Naive thymus-derived CD4-positive, alpha-beta T cell (primary cell): ENCODE results near the gene DNM3. TPM values are rescaled to one million over a fixed set of nuclear protein-coding genes. Genes with fewer than 3 reads are reported as not detected.
"Not testable (repeated sequence)": the region's sequence is repeated elsewhere in the genome, so short reads cannot be mapped to it uniquely, and the experiment has no call there.

Source experiments
- ATAC-seq: fragments of 150-1000 bp; cut with Tn5 transposase; 2 replicates; pipeline ENCODE4 v1.10.0; 2021; ENCODE audit warnings: mild to moderate bottlenecking, moderate library complexity
- CTCF ChIA-PET: fragments of 350-600 bp; sonication (Branson Sonifier 250); formaldehyde crosslinking; loops from one replicate; lab custom pipeline; 2021; ENCODE audit warnings: antibody characterized with exemption; lab: Charles Lee
- POLR2A ChIA-PET: fragments of 350-600 bp; sonication (Branson Sonifier 250); formaldehyde crosslinking; loops from one replicate; lab custom pipeline; 2021; ENCODE audit warnings: antibody characterized with exemption, inconsistent platforms; lab: Charles Lee
- DNase-seq, 9 donors: peaks; one replicate each; pipeline versions ENCODE4 v3.0.0 to v3.0.0-alpha.2; 2020 to 2022; ENCODE audit warnings: mixed read lengths in 1 of 9
- H3K27ac ChIP-seq: one replicate; pipeline ENCODE4 v1.7.0; 2013; ENCODE audit warnings: mild to moderate bottlenecking, low read depth, low read length, moderate library complexity
- H3K27me3 ChIP-seq, 2 donors: one replicate each; pipeline ENCODE4 v1.7.0; 2013; ENCODE audit warnings: low read length in 2 of 2, mild to moderate bottlenecking in 2 of 2, moderate library complexity in 2 of 2; ENCODE audit not compliant: control insufficient read depth in 2 of 2, insufficient read depth in 2 of 2
- H3K36me3 ChIP-seq, 3 experiments: 1 replicate in 2 of 3; 2 replicates in 1 of 3; pipeline ENCODE4 v1.7.0; 2013; ENCODE audit warnings: low read length in 3 of 3, mild to moderate bottlenecking in 3 of 3, moderate library complexity in 1 of 3; ENCODE audit not compliant: insufficient read depth in 3 of 3, control insufficient read depth in 2 of 3
- H3K4me1 ChIP-seq, 2 donors: one replicate each; pipeline ENCODE4 v1.7.0; 2013; ENCODE audit warnings: low read length in 2 of 2, mild to moderate bottlenecking in 2 of 2, moderate library complexity in 1 of 2; ENCODE audit not compliant: control insufficient read depth in 2 of 2, insufficient read depth in 2 of 2
- H3K4me3 ChIP-seq: 2 replicates; pipeline ENCODE4 v1.7.0; 2013; ENCODE audit warnings: mild to moderate bottlenecking, low read length
- H3K9me3 ChIP-seq, 3 experiments: 1 replicate in 2 of 3; 2 replicates in 1 of 3; pipeline ENCODE4 v1.7.0; 2013; ENCODE audit warnings: low read length in 3 of 3; ENCODE audit not compliant: control insufficient read depth in 2 of 3
- H3K27ac Mint-ChIP-seq, 9 donors: one replicate each; pipeline ENCODE4 v1.8.0; 2020 to 2022; ENCODE audit warnings: mixed read lengths in 9 of 9, mild to moderate bottlenecking in 8 of 9, moderate library complexity in 5 of 9, inconsistent platforms in 2 of 9
- H3K27me3 Mint-ChIP-seq, 5 donors: one replicate each; pipeline ENCODE4 v1.8.0; 2021 to 2022; ENCODE audit warnings: mixed read lengths in 5 of 5, mild to moderate bottlenecking in 1 of 5
- H3K36me3 Mint-ChIP-seq, 5 donors: one replicate each; pipeline ENCODE4 v1.8.0; 2020 to 2022; ENCODE audit warnings: mixed read lengths in 5 of 5, mild to moderate bottlenecking in 3 of 5, inconsistent platforms in 1 of 5
- H3K4me1 Mint-ChIP-seq, 7 donors: one replicate each; pipeline ENCODE4 v1.8.0; 2020 to 2022; ENCODE audit warnings: mixed read lengths in 7 of 7, mild to moderate bottlenecking in 3 of 7, inconsistent platforms in 1 of 7
- H3K4me3 Mint-ChIP-seq, 10 donors: one replicate each; pipeline ENCODE4 v1.8.0; 2020 to 2022; ENCODE audit warnings: mild to moderate bottlenecking in 10 of 10, mixed read lengths in 10 of 10, moderate library complexity in 6 of 10, inconsistent platforms in 2 of 10
- H3K9me3 Mint-ChIP-seq, 11 donors: one replicate each; pipeline ENCODE4 v1.8.0; 2020 to 2022; ENCODE audit warnings: mixed read lengths in 11 of 11, mild to moderate bottlenecking in 4 of 11, inconsistent platforms in 1 of 11, moderate library complexity in 1 of 11
- intact Hi-C, 2 donors: fragments of 100-400 bp; cut with micrococcal nuclease; formaldehyde crosslinking; loops; one replicate each; pipeline ENCODE4 v1.15.1; 2023
- polyA plus RNA-seq, 2 donors: library from polyadenylated mRNA; unstranded; fragments of 300-500 nt; fragmentation: Illumina TruSeq; gene quantifications; one replicate each; pipeline ENCODE4 v1.2.3, GENCODE V29; 2021
- total RNA-seq, 6 experiments: library from RNA in 5 of 6; stranded (reverse) in 5 of 6; gene quantifications; 1 replicate in 5 of 6; 2 replicates in 1 of 6; pipeline ENCODE4 v1.2.3 and lab custom pipeline; 2021 to 2026

DNM3 gene
- total and polyA plus RNA-seq, 7 experiments from 2014 or later, result 1.2 to 2.5 (median 2.0) TPM

DNA sequence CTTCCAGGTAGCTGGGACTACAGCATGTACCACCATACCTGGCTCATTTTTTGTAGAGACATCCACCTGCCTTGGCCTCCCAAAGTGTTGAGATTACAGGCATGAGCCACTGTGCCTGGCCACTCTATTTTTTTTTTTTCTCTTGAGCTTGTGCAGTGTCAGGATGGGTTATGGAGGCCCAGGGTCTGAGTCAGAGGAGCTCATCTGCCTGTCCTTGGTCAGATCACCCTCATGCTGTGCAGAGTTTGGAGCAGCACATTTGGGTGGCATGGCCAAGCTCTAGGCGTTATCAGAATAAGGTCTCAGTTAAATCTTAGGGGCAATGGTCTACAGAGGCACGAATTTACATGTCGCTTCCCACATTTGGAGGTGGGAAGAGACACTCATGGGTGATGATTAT, 43.0 kb upstream of the DNM3 start:
- Histone ChIP-seq H3K4me1 (no peaks in the 10 kb centered on the region), H3K36me3 (peaks cover 0 to 68% (median 3%) of the 10 kb centered on the region in 3 experiments), H3K27ac (no peak overlapping the region), H3K27me3 (no peaks in the 10 kb centered on the region), H3K9me3 (no peaks in the 10 kb centered on the region), H3K4me3 (no peak overlapping the region)
- H3K27me3 Mint-ChIP-seq, result no peaks in the 10 kb centered on the region
- H3K4me1 Mint-ChIP-seq, result peaks cover 0 to 20% (median 9%) of the 10 kb centered on the region in 7 donors
- H3K27ac Mint-ChIP-seq, result peak overlapping the region in 2 of 9 donors; percentile 6 to 63
- ATAC-seq (no peak), DNase-seq (no peak)
- intact Hi-C loops, result no loop called here
- peaks cover 0 to 6% (median 0%) of the 10 kb centered on the region in 11 donors for H3K9me3 Mint-ChIP-seq
- CTCF ChIA-PET, result interaction anchor here (0.6 kb wide), 1 partner anchor 38 kb away, joined by 3 read pairs; no protein-coding TSS in a partner anchor
- POLR2A ChIA-PET, result no interaction called here
- H3K36me3 Mint-ChIP-seq, result peaks cover 10 to 46% (median 43%) of the 10 kb centered on the region in 5 donors
- no peak overlapping the region for H3K4me3 Mint-ChIP-seq

GRCh38 chr1:171798765-171799164, 42.5 kb upstream of the DNM3 start:
- peaks cover 8 to 43% (median 38%) of the 10 kb centered on the region in 5 donors for H3K36me3 Mint-ChIP-seq
- H3K36me3 ChIP-seq, result peaks cover 0 to 63% (median 3%) of the 10 kb centered on the region in 3 experiments
- POLR2A ChIA-PET, result interaction anchor here (1.8 kb wide), 1 partner anchor 56 kb away, joined by 7 read pairs; no protein-coding TSS in a partner anchor

DNA sequence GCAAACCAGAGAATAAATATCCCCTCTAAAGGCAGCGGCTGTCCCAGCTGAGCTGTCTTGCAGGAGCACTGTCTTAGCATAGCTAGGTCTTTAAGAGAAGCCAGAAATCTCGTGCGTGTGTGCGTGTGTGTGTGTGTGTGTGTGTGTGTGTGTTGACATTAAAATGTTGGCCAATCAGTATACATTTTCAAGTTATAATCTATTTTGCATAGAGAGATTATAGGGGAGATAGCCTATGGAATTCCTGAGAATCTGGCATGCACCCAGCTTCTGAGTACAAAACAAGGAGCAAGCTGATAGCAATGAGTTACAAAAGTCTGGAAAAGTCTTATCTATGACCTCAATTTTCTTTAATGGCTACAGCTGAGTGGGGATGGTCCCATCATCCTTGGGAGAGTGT, 42.1 kb upstream of the DNM3 start:
- DNase-seq (no peak), ATAC-seq (no peak)
- peaks cover 0 to 2% (median 0%) of the 10 kb centered on the region in 11 donors for H3K9me3 Mint-ChIP-seq
- Histone ChIP-seq H3K9me3 (no peaks in the 10 kb centered on the region), H3K4me1 (no peaks in the 10 kb centered on the region), H3K36me3 (peaks cover 0 to 59% (median under 1%) of the 10 kb centered on the region in 3 experiments), H3K27me3 (no peaks in the 10 kb centered on the region), H3K4me3 (no peak overlapping the region), H3K27ac (no peak overlapping the region)
- ChIA-PET CTCF (interaction anchor here (1.2 kb wide), 1 partner anchor 154 kb away, joined by 4 read pairs; no protein-coding TSS in a partner anchor), POLR2A (interaction anchor here (1.8 kb wide), 1 partner anchor 56 kb away, joined by 7 read pairs; no protein-coding TSS in a partner anchor)
- peaks cover 0 to 13% (median 6%) of the 10 kb centered on the region in 7 donors for H3K4me1 Mint-ChIP-seq
- peaks cover 5 to 39% (median 34%) of the 10 kb centered on the region in 5 donors for H3K36me3 Mint-ChIP-seq
- no peaks in the 10 kb centered on the region for H3K27me3 Mint-ChIP-seq
- H3K4me3 Mint-ChIP-seq, result no peak overlapping the region
- H3K27ac Mint-ChIP-seq, result peak overlapping the region in 2 of 9 donors; percentile 6 to 40
- intact Hi-C loops, result no loop called here

More at GRCh38 chr1:171798765-171799164, 42.5 kb upstream of the DNM3 start:
- intact Hi-C loops, result no loop called here
- Mint-ChIP-seq H3K27me3 (no peaks in the 10 kb centered on the region), H3K4me3 (no peak overlapping the region), H3K27ac (peak overlapping the region in 1 of 9 donors; percentile 6), H3K4me1 (peaks cover 0 to 17% (median 9%) of the 10 kb centered on the region in 7 donors), H3K9me3 (peaks cover 0 to 6% (median 0%) of the 10 kb centered on the region in 11 donors)
- ATAC-seq, result no peak
- H3K9me3 ChIP-seq, result no peaks in the 10 kb centered on the region
- CTCF ChIA-PET, result no interaction called here
- no peak for DNase-seq
- H3K4me3 ChIP-seq, result no peak overlapping the region
- no peak overlapping the region for H3K27ac ChIP-seq
- no peaks in the 10 kb centered on the region for H3K4me1 ChIP-seq
- H3K27me3 ChIP-seq, result no peaks in the 10 kb centered on the region

GRCh38 chr1:171799698-171800097, 41.6 kb upstream of the DNM3 start:
- H3K9me3 ChIP-seq, ATAC-seq, H3K4me1 ChIP-seq, H3K4me3 Mint-ChIP-seq, H3K9me3 Mint-ChIP-seq, H3K4me1 Mint-ChIP-seq, H3K27ac ChIP-seq, H3K27me3 ChIP-seq, DNase-seq, H3K27me3 Mint-ChIP-seq, H3K4me3 ChIP-seq: not testable (repeated sequence)
- peaks cover 0 to 54% (median 0%) of the 10 kb centered on the region in 3 experiments for H3K36me3 ChIP-seq
- H3K27ac Mint-ChIP-seq, result peak overlapping the region in 3 of 9 donors; percentile 0 to 78 (median 40)
- CTCF ChIA-PET, result interaction anchor here (0.7 to 1.5 kb wide), 5 partner anchors 15 to 651 kb away, joined by 3 to 4 read pairs (median 3); partner anchors contain the start of gene DNM3
- peaks cover 5 to 33% (median 29%) of the 10 kb centered on the region in 5 donors for H3K36me3 Mint-ChIP-seq
- POLR2A ChIA-PET, result interaction anchor here (1.8 kb wide), 1 partner anchor 57 kb away, joined by 7 read pairs; no protein-coding TSS in a partner anchor
- intact Hi-C loops, result loop anchor here in 1 of 2 donors (2.0 kb wide), 1 partner anchor 43 kb away; no protein-coding TSS in a partner anchor

DNA sequence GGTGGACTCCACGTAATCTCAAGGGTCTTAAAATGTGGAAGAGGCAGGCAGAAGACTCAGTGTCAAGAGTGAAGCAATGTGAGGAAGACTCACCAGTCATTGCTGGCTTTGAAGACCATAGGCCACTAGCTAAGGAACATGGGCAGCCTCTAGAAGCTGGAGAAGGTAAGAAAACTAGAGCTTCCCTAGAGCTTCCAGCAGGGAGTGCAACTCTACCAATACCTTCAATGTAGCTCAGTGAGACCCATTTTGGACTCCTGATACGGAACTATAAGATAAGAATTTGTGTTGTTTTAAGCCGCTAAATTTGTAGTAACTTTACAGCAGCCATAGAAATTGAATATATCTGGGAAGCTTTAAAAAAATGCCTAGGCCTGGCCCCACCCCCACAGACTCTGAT, 41.0 kb upstream of the DNM3 start:
- CTCF ChIA-PET, result interaction anchor here (0.7 to 5.3 kb wide), 11 partner anchors 14 to 651 kb away, joined by 3 to 45 read pairs (median 4); partner anchors contain the start of gene DNM3
- Histone ChIP-seq H3K27me3 (no peaks in the 10 kb centered on the region), H3K9me3 (no peaks in the 10 kb centered on the region), H3K36me3 (peaks cover 0 to 47% (median 0%) of the 10 kb centered on the region in 3 experiments), H3K4me3 (no peak overlapping the region), H3K27ac (no peak overlapping the region), H3K4me1 (peaks cover 0 to 3% of the 10 kb centered on the region in 2 donors)
- Mint-ChIP-seq H3K9me3 (peaks cover 0 to under 1% (median 0%) of the 10 kb centered on the region in 11 donors), H3K4me1 (peaks cover 0 to 9% (median 5%) of the 10 kb centered on the region in 7 donors), H3K36me3 (peaks cover under 1 to 27% (median 24%) of the 10 kb centered on the region in 5 donors), H3K27me3 (no peaks in the 10 kb centered on the region), H3K27ac (peak overlapping the region in 2 of 9 donors; percentile 2 to 4), H3K4me3 (no peak overlapping the region)
- ATAC-seq (no peak), DNase-seq (no peak)
- intact Hi-C loops, result loop anchor here in 1 of 2 donors (2.0 kb wide), 1 partner anchor 42 kb away; no protein-coding TSS in a partner anchor
- POLR2A ChIA-PET, result interaction anchor here (0.6 to 1.8 kb wide), 2 partner anchors 57 to 93 kb away, joined by 3 to 7 read pairs; no protein-coding TSS in a partner anchor

DNA sequence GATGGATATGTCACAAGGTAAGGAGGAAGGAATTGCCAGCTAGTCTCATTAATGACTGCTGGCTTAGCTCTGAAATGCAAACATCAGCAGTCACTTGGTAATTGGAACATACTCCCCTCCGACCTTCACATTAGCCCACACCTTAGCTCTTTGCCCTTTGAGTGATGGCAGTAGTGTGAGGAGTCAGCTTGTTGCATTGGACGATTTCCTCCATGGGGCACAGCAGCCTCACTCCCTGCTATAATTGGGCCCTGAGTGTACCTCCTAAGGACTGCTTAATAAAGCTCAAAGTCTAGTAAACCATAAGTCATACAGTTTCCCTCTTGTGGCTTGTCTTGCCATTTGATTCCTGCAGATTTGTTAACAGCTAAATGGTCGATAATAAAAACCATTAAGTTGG, 40.4 kb upstream of the DNM3 start:
- Mint-ChIP-seq H3K36me3 (peaks cover 0 to 24% (median 19%) of the 10 kb centered on the region in 5 donors), H3K4me3 (no peak overlapping the region), H3K27me3 (no peaks in the 10 kb centered on the region), H3K4me1 (peaks cover 0 to 12% (median 7%) of the 10 kb centered on the region in 7 donors), H3K27ac (peak overlapping the region in 2 of 9 donors; percentile 25 to 47), H3K9me3 (no peaks in the 10 kb centered on the region)
- Histone ChIP-seq H3K9me3 (no peaks in the 10 kb centered on the region), H3K36me3 (peaks cover 0 to 42% (median 0%) of the 10 kb centered on the region in 3 experiments), H3K27ac (no peak overlapping the region), H3K27me3 (no peaks in the 10 kb centered on the region), H3K4me1 (peaks cover 0 to 3% of the 10 kb centered on the region in 2 donors), H3K4me3 (no peak overlapping the region)
- DNase-seq (no peak), ATAC-seq (no peak)
- ChIA-PET POLR2A (interaction anchor here (0.6 kb wide), 1 partner anchor 93 kb away, joined by 3 read pairs; no protein-coding TSS in a partner anchor), CTCF (interaction anchor here (0.7 to 5.3 kb wide), 10 partner anchors 14 to 1140 kb away, joined by 3 to 45 read pairs (median 4); no protein-coding TSS in a partner anchor)
- intact Hi-C loops, result loop anchor here (1.0 to 2.0 kb wide), 4 partner anchors 42 to 628 kb away; no protein-coding TSS in a partner anchor
